Mammary epithelial cell (primary cell): ENCODE data around the gene MUC4.

Experiments
- CTCF ChIP-seq, 2 donors: IDR thresholded peaks in 1 of 2; conservative IDR thresholded peaks in 1 of 2; 2 replicates each; pipeline ENCODE4 v1.5.1; 2011 to 2012; ENCODE audit warnings: inconsistent platforms in 2 of 2, low read length in 2 of 2, mild to moderate bottlenecking in 2 of 2, control low read depth in 1 of 2, low read depth in 1 of 2; ENCODE audit not compliant: insufficient read depth in 1 of 2; ENCODE audit errors: extremely low read depth in 1 of 2
- EZH2 ChIP-seq: IDR thresholded peaks from 2 replicates; pipeline ENCODE4 v1.6.1; 2012; ENCODE audit warnings: low read length, inconsistent platforms, borderline replicate concordance

- TF ChIP-seq CTCF (conservative IDR thresholded peaks at IDR 0.05 in 1 of 2, IDR thresholded peaks at IDR 0.05 in 1 of 2; ENCODE audit: extremely low read depth in 1 of 2, insufficient read depth in 1 of 2, low read depth in 1 of 2, low read length in 2 of 2), result no peak
- no peak for TF ChIP-seq EZH2
These were observed 50.6 kb downstream of the MUC4 start for GRCh38 chr3:195761123-195761566.
